GM18517 (cell line): ENCODE measurements around the gene DDR1.

Experiments used
- ATAC-seq: cut with Tn5 transposase; IDR thresholded peaks from one replicate; pipeline ENCODE4 v1.9.1; 2021; ENCODE audit warnings: mild to moderate bottlenecking, moderate library complexity; ENCODE audit not compliant: unreplicated experiment

DDR1 gene

DNA sequence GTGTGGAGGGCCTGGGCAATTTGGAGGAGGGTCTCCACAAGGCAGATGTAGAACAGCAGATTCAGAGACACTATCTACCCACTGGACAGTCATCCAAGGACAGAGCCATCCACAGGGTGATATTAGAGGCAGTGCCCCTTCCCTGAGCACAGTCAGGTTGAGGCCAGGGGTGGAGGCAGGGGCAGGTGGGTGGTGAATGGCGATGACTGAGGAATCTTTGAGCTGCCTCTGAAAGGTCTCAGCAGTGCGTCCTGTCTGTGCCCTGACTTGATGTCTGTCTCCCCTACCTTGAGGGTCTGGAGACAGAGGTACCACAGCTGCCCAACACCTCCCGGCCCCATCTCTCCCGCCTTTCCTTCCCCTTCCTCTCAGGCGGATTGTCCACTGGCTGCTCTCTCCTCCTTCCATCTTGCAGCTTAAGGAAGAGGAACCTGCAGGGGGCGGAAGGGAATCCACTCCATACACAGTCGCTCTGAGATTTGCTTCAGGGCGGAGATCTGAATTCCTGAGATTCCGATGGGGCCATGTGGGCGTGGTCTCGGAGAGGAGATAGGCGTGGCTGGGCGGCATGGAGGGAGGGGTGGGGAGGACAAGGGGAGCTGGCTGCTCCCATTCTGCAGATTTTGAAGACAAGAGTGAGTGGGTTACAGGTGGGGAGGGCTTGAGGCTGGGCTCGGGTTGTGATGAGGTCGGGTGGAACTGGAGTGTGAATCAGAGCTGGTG is 58.2 kb downstream of the DDR1 start:
- no peak for ATAC-seq

DNA sequence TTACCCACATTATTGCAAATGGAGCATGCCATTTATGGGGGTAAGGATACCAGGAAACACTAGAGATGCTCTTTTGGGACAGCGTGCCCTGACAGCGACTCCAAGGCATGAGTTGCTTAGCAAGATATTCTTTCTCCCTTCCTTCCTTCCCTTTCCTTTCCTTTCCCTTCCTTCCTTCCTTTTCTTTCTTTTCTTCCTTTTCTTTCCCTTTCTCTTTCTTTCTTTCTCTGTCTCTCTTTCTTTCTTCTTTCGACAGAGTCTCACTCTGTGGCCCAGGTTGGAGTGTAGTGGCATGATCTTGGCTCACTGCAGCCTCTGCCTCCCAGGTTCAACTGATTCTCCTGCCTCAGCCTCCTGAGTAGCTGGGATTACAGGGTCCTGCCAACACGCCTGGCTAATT is 59.7 kb downstream of the DDR1 start:
- no peak for ATAC-seq

DNA sequence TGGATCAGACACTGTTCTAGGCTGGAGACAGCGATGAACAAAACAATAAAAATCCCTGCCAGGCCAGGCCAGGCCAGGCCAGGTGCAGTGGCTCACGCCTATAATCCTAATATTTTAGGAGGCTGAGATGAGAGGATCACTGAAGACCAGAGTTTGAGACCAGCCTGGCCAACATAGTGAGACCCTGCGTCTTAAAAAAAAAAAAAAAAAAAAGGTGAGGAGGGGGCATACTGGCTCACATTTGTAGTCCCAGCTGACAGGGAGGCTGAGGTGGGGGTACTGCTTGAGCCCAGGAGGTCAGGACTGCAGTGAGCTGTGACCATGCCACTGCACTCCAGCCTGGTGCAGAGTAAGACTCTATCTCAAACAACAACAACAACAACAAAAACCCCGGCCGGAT is 61.0 kb downstream of the DDR1 start:
- ATAC-seq: no peak

DNA sequence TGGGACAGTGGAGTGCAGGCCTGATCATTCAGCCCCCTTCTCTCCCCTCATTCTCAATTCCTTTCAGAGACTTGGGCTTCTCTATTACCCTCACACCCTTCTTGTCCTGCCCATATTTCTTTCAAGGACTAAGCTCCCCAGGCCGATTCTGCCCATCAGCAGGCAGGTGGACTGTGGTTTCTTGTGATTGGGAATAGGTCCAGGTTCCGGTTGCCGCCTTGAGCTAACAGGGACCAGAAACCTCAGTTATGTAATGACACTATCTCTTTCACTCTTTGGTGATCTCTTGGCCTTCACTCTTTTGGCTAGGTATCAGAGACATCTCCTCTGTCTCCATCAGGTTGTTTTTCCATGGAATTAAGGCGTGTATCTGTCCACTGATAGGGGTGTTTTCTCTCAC is 62.9 kb downstream of the DDR1 start:
- no peak for ATAC-seq

DNA sequence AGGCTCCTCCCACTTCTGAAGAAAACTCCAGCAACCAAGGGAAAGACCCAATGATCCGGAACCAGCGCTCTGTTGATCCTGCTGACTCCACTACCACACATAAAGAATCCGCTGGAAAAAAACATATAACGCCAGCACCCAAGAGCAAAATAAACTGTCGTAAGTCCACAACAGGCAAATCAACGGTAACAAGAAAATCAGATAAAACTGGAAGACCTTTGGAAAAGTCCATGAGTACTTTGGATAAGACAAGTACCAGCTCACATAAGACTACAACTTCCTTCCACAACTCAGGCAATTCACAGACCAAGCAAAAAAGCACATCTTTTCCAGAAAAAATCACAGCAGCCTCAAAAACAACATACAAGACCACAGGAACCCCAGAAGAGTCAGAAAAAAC is 64.5 kb downstream of the DDR1 start:
- no peak for ATAC-seq
